Eye (tissue), 1 donor: ENCODE data around the gene ZNF524.
A peak's percentile ranks its signal among the peaks of the same experiment; 100 is the strongest.
"Not testable (repeated sequence)": the region's sequence is repeated elsewhere in the genome, so short reads cannot be mapped to it uniquely, and the experiment has no call there.

ENCODE experiments used
- DNase-seq: peaks from one replicate; pipeline ENCODE4 v3.0.0-alpha.2; 2015

The ZNF524 gene

DNA sequence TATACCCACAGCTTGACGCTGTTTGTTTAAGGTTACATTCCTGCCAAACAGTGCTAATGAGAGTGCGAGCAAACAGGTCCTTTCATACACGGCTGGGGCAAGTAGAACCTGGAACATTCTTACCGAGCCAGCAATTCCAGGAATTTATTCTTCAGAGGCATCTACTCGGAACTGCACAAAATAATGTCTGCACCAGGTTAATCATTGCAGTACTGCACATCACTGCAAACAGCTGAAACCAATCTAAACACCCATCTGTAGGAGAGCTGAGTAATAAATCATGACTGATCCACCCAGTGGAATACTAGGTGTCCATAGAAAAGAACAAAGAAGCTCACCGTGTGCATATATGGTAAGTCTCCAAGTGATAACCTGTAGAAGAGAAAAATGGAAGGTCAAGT, 18.3 kb upstream of the ZNF524 start:
- no peak for DNase-seq

DNA sequence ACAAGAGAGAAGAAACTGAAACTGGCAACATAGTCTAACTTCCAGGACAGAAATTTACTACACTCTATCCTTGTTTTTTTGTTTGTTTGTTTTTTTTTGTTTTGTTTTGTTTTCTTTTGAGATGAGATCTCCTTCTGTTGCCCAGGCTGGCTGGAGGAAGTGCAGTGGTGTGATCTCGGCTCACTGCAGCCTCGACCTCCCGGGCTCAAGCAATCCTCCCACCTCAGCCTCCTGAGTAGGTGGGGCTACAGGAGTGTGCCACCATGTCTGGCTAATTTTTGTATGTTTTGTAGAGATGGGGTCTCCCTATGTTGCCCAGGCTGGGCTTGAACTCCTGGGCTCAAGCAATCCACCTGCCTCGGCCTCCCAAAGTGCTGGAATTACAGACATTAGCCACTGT, 17.8 kb upstream of the ZNF524 start:
- DNase-seq = not testable (repeated sequence)

DNA sequence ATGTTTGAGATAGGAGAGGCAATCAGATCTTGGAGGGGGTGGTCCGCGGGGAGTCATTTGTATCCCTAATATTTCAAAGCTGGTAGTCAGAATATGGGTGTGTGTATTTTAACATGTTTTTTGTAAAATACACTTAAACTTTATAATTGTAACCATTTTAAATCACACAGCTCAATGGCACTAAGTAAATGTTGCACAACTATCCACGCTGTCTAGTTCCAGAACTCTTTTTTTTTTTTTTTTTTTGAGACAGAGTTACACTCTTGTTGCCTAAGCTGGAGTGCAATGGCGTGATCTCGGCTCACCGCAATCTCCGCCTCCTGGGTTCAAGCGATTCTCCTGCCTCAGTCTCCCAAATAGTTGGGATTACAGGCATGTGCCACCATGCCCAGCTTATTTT, 16.2 kb upstream of the ZNF524 start:
- DNase-seq = not testable (repeated sequence)

DNA sequence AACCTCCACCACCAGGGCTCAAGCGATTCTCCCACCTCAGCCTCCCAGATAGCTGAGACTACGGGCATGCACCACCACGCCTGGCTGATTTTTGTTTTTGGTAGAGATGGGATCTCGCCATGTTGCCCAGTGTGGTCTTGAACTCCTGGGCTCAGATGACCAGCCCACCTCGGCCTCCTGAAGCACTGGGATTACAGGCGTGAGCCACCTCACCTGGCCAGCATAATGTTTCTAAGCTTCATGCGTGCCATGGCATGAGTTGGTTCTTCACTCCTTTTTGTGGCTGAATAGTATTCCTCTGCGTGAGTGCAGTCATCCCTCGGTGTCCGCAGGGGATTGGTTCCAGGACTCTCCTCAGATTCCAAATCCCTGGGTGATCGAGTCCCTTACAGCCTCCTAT, 15.2 kb upstream of the ZNF524 start:
- DNase-seq = no peak

DNA sequence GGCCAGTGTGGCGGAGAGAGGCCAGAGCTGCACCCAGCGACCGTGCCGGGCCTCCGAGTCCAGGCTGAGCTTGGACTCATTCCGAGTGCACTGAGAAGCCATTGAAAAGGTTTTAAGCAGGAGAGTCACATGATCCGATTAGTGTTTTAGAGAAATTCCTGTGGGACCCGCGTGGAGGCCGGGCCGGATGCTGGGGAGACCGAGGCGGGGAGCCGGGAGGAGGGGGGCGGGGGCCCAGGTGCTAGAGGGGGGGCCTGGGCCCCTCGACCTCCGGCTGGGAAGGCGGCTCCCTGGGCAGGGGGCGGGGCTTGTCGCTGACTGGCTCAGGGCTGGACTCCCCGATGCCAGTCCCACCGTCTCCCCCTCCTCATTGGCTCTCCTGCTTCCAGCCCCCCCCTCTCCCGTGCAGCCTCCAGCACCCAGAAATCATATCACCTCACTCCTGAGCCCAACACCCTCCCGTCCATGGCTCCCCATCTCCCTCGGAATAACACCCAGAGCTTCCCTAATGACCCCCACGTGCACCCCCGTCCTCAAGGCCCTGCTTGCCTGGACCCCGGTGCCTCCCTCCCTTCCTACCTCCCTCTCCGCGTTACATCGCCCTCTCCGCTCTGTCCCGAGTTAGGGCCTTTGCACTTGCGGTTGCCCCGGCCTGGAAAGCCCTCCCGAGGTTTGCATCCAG, 14.3 kb upstream of the ZNF524 start:
- DNase-seq = peak; percentile 92

DNA sequence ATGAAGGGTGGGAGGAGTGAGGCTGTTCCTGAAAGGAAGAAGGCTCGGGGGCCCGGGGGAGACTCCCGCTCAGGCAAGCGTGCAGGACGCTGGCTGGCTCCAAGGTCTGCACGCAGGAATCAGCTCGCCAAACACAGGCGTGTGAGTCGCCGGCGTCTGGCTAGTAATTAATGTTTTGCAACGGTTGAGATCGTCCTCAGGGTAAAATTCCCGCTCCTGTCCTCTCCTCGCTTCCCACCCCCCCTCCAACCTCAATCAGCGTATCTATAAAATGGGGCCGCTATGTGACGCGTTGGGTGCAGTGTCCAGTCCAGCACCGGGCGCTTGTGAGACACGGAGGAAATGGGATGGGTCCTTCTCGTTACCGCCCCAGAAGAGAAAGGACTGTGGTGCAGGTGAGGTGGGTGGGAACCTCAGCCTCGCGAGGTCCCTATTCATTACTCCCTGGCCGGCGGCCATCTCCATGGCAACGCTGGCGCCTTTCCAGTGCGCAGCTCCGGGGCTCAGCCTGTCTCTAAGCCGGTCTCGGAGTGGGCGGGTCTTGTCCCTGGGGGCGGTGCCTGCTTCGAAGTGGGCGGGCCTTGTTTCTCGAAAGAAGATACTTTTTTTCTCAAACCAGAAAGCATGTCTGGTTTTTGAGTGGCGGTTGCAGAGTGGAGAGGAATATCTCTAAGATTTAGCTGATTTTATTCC, 13.0 kb upstream of the ZNF524 start:
- peak; percentile 98 for DNase-seq

DNA sequence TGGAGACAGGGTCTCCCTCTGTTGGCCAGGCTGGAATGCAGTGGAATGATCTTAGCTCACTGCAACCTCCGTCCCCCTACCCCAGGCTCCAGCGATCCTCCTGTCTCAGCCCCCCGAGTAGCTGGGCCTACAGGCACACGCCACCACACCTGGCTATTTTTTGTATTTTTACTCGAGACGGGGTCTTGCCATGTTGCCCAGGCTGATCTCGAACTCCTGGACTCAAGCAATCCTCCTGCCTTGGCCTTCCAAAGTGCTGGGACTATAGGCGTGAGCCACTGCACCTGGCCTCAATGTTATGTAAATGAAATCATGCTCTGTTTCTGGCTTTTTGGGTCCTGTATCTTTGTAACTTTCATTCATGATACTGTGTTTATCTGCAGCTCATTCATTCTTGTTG, 11.3 kb upstream of the ZNF524 start:
- DNase-seq = no peak

DNA sequence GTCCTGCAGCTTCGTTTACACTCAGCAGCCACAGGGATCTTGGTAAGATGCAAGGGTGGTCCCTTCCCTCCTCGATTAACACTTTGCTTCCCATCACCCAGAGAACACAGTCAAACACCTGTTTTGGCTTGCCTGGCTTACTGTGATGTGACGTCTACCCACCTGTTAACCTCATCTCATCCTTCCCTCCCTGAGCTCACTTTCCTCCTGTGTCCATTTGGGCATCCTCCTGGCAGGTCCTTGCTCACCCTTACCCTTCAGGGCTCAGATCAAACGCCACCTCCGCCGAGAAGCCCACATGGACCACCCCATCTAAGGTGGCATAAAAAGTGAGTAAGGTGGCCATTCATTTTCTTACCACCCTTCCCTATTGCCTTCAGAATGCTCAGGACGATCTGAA, 10.0 kb upstream of the ZNF524 start:
- no peak for DNase-seq

DNA sequence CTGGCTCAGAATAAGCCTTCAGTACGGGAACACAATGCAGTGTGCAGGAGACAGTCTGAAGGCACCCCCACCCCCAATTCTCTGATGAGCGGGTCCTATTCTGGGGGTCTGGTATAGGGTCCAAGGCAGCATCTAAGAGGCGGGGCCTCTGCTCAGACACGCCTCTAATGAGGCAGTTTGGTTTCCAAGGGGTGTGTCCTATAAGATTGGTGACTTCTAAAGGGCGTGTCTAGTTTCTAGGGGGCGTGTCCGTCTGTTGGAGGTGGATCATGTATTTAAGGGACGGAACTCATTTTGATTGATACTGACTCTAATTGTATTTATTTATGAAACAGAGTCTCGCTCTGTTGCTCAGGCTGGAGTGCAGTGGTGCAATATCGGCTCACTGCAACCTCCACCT, 9.5 kb upstream of the ZNF524 start:
- DNase-seq = no peak

DNA sequence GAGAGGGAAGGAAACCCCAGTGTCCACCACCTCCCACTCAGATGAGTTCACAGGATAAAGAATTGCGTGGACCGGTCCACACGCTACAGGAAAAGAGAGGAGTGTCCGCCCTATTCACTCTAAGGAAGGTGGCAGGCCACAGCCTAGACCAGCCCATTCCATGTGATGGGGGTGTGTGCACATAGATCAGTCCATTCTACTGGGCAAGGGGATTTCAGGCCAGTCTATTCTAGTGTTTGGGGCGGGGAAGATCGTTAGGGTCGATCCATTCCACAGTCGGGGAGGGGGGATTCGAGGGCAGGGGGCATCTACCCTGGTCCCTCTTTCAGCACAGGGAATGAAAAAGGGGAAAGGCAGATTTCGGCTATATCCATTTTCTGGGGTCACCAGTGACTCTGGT, 8.5 kb upstream of the ZNF524 start:
- DNase-seq = no peak

DNA sequence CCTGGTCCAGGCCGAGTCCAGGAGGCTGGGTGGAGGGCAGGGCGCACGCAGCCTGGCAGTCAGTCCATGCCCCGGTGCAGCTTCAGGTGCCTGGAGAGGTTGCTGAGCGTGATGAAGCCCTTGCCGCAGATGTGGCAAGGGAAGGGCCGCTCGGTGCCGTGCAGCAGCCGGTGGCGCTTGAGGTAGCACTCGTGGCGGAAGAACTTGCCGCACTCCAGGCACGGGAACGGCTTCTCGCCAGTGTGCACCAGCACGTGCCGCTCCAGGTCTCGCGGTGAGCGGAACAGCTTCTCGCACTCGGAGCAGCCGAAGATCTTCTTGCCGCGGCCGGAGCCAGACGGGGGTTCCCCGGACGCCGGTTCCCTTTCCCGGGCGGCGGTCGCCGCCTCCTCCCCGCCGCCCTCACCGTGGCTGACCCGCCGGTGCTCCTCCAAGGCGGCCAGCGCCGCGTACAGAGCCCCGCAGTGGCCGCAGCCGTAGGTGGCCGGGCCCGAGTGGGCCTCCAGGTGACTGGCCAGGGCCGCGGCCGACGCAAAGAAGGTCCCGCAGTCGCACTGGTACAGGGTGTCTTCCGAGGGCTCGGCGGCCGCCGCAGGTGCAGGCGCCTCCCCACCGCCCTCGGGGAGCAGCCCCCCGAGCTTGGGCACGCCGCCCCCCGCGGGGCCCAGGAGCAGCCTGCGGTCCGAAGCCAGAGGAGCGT, 7.5 kb upstream of the ZNF524 start:
- DNase-seq = no peak

DNA sequence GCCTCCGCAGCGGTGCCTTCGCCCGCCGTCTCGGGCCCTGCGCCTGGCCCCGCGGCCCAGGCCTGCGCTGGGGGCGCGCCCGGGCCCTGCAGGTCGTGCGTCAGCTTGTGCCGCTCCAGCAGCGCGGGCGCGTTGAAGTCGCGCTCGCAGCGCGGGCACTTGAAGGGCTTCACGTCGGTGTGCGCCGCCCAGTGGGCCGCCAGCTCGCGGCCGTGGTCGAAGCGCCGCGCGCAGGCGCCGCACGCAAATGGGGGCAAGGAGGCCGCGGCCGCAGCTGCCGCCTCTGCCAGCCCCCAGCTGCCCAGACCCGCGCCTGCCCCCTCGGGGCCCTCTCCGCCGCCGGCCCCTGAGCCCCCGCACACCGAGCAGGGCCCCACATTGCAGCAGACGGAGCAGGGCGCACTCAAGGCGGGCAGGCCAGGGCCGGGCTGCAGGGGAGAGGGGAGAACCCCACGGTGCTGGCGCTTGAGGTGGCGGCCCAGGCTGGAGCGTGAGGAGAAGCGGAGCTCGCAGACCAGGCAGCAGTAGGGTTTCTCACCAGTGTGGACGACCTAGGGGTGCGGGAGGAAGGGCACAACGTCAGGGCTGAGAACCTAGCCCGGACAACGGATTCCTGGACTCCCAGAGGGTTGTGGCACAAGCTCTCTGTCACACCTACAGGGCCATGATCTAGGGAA, 6.9 kb upstream of the ZNF524 start:
- DNase-seq = no peak

DNA sequence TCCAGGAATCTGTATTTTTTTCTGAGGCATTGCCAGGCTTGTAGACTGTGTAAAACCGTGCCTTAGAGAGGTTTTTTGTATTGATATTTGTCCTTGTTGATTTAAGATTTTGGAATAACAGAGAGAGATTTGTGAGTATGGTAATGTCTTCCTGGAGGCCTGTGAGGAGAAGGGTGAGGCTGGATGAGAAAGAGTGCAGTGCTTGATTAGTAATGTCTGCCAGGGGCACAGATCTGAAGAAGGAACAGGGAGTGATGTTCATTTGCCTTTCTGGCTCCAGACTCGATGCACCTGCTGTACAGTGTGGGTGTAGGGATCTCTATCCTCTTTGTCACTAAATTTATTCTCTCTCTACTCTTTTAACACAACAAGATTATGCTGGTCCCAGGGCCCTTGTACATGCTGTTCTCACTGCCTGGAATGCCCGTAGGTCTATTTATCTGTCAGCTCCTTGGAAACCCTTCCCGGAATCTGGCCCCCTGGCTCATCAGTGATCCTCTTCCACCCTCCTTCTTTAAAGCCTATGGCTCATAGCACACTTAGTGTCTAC, 5.0 kb upstream of the ZNF524 start:
- no peak for DNase-seq

DNA sequence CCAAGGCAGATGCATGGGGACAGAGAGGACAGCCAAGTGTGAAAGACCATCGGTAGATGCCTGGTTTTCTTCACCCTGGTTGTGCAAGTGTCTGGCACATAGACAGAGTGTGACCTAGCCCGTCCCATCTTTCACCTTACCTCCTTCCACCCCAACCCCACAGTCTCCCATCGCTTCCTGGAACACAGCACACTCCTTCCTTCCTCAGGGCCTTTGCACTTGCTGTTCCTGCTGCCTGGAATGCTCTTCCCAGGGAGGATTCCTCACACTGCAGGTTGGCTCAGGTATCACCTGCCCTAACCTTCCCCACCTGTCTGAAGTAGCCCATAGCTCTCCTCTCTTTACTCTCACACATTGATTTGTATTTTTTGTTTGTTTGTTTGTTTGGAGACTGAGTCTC, 3.8 kb upstream of the ZNF524 start:
- no peak for DNase-seq

DNA sequence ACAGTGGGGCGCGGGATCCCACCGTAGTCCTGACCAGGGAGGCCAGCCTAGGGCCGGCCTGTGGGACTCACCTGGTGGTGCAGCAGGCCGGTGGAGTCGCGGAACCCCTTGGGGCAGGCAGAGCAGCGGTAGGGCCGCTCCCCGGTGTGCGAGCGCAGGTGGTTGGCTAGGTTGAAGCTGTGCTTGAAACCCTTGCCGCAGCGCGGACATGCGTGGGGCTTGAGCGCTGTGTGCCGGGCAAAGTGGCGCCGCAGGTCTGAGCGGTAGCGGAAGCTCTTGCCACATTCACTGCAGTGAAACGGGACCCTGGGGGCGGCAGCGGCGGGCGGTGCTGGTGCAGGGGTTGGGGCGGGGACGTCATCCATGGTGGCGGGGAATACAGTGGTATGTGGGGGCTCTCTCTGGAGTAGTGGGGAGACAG, 2.6 kb upstream of the ZNF524 start:
- no peak for DNase-seq

DNA sequence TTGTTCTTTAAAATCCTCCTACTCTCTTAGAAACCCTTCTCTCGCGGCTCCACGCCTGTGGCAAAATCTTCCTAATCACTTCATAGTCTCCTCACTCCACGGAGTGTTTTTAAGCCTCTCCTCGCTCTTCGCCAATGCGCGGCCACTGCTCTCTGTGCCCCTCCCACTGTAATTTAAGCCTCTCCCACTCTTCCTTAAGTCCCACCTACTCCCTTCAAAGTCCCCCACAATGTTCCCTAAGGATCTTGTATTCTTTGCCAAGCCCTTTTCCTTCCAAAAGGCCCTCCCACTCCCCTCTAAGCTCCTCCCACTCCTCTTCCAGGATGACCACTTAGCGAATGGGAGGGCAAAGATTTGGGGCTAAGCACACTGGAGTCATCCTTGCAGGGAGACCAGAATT, 2.1 kb upstream of the ZNF524 start:
- DNase-seq = no peak

DNA sequence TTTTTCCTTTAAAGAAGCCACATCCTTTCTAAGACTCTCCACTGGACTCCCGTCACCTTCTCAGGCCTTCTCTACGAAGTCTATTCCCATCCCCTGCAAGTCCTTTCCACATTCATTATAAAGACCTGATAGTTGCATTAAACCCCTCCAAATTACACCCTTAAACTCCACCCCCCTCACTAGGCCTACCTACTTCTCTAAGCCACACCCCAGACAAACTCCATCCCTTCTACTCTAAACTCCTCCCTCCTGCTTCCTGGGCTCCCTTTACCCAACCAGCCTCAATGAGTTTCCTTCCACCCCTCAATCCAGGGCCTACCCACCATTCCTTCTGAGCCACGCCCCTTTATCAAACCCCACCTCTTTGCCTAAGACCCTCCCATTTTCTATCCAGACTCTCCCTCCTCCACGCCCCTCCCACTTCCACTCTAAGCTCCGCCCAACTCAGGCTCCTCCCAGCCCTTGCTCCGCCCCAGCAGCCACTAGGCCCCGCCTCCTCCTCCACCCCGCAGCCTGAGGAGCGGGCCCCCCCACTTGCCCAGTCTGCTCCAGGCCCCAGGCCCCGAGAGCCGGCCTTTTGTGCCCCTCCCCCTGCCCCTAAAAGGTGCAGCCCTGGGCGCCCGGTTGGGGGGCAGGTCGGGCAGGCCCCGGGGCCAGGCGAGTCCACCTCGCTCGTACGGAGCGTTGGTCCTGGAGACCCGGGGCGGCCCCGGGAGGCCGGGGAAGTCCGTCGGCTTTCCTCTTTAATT, 1.2 kb upstream of the ZNF524 start:
- DNase-seq = peak; percentile 98

DNA sequence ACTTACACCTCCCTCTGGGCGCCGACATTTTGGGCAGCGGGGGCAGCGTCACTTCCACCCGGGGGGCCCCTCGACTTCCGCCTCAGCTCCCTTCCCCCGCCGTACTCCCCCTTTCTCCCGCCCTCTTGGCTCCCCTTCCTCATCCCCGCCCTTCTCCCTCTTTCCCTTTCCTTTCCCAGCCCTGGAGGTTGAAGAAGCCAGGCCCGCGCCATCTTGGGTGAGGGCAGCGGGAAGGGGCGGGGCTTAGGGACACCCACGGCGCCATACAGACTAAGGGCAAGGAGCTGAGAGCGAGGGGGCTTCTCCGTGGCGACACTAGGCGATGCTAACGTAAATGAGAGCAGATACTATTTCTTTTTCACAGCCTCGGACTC, 633 bp upstream of the ZNF524 start, which contains the start of gene FIZ1:
FIZ1 (minus strand) TSS at position 50 of the 374 bp plus-strand sequence. CDS start 1,652 bp downstream, outside the sequence.
- peak; percentile 100 for DNase-seq

DNA sequence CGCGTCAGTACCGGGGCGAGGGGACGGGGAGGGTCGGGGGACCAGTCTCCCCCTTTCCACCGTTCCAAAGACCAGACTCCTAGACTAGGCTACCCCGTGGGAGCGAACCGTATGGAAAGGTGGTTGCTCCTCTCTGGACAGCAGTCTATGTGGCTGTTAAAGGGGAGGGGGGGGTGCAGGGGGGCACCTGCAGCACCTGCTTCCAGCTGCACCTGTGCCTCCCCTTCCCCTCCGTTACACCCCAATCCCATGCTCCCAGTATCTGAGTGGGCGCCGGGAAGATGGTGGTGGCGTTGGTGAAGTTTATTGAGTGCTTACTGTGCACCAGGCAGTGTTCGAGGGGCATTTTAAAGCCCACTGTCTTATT, 557 bp downstream of the ZNF524 start:
- no peak for DNase-seq

DNA sequence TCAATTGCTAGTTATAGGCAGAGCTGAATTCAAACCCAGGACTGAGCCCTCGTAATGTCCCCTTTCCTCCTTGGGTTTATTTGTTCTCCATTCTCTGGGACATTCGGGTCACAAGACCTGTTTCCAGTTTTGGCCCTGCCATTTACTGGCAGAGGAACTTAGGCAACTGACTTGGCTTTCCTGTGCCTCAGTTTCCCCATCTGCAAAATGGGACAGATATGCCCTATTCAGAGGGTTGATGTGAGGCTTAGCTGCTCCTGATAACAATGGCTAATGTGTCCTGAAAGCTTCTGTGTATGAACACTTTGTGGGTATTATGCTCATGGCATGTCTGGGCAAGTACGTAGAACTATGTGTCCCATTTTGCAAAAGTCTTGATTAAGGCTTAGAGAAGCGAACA, 996 bp downstream of the ZNF524 start:
- no peak for DNase-seq

DNA sequence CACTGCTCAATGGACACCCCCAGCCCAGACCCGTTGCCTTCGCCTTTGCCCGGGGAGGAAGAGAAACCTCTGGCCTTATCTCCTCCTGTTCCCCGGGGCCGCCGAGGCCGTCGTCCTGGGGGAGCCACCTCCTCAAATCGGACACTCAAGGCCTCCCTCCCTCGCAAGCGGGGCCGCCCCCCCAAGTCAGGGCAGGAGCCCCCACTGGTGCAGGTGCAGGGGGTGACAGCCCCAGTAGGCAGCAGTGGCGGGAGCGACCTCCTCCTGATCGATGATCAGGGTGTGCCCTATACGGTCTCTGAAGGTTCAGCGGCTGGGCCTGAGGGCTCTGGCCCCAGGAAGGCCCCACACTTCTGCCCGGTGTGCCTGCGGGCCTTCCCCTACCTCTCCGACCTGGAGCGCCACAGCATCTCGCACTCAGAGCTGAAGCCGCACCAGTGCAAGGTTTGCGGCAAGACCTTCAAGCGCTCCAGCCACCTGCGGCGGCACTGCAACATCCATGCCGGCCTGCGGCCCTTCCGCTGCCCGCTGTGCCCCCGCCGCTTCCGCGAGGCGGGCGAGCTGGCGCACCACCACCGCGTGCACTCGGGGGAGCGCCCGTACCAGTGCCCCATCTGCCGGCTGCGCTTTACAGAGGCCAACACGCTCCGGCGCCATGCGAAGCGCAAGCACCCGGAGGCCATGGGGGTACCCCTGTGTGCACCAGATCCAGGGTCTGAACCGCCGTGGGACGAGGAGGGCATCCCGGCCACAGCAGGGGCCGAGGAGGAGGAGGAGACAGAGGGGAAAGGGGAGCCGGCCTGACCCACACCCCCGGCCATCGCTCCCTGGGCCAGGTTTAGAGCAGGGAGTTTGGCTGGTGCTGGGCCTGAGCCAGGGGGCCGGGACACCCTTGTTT, 2.3 kb downstream of the ZNF524 start:
- DNase-seq = no peak
